HepG2 (cell line): ENCODE measurements around the gene JTB. TPM values are rescaled to one million over a fixed set of nuclear protein-coding genes. Genes with fewer than 3 reads are reported as not detected.

Experiments used
- ATAC-seq: fragments of 200-7000 bp; cut with Tn5 transposase; 3 replicates; pipeline ENCODE4 v1.9.1; 2020; ENCODE audit warnings: mild to moderate bottlenecking, moderate library complexity
- BruUV-seq: library from RNA; stranded (reverse); fragments of 400-500 nt; replicated peaks from 2 replicates; lab custom pipeline; 2021; lab: Mats Ljungman, UMichigan
- CTCF ChIA-PET: fragments of 300-600 bp; formaldehyde crosslinking; extraction: SDS; loops from one replicate; lab custom pipeline; 2021; ENCODE audit warnings: low total read pairs, inconsistent platforms, low intra/inter-chr PET ratio; lab: Yijun Ruan, JAX
- POLR2A ChIA-PET: fragments of 350-600 bp; sonication (Branson Sonifier 250); formaldehyde crosslinking; loops from one replicate; lab custom pipeline; 2020; ENCODE audit warnings: antibody characterized with exemption, inconsistent platforms; lab: Yijun Ruan, JAX
- DNase-seq: peaks from one replicate; pipeline ENCODE4 v3.0.0-alpha.2; 2015; ENCODE audit warnings: low spot score
- FAIRE-seq: peaks from 3 replicates; lab custom pipeline; 2011; peaks lifted over from hg19 to GRCh38; lab: Jason Lieb, UNC
- H2AFZ ChIP-seq: one replicate; pipeline ENCODE4 v1.6.1; 2011; ENCODE audit warnings: low read length, inconsistent platforms
- H3K27ac ChIP-seq: fragments of 300-600 bp; 3 replicates; pipeline ENCODE4 v1.8.0; 2011; ENCODE audit warnings: mixed run types, mild to moderate bottlenecking, mixed read lengths, low read length, inconsistent platforms; ENCODE audit not compliant: insufficient read depth; ENCODE audit errors: extremely low read length
- H3K27me3 ChIP-seq, 2 experiments: fragments of 200-600 bp in 1 of 2; 2 replicates in 1 of 2; 3 replicates in 1 of 2; pipeline versions ENCODE4 v1.6.0 to v1.8.0; 2011; ENCODE audit warnings: low read length in 2 of 2, mild to moderate bottlenecking in 2 of 2, moderate library complexity in 2 of 2, inconsistent platforms in 1 of 2; ENCODE audit not compliant: insufficient read depth in 2 of 2, control insufficient read depth in 1 of 2
- H3K36me3 ChIP-seq, 2 experiments: fragments of 200-600 bp in 1 of 2; replicated peaks in 1 of 2; 2 replicates in 1 of 2; 3 replicates in 1 of 2; pipeline versions ENCODE4 v1.5.1 to v1.8.0; 2011; ENCODE audit warnings: low read length in 2 of 2, inconsistent platforms in 1 of 2; ENCODE audit not compliant: insufficient read depth in 2 of 2, control insufficient read depth in 1 of 2
- H3K4me1 ChIP-seq: 2 replicates; pipeline ENCODE4 v1.5.1; 2012; ENCODE audit warnings: low read length, inconsistent platforms; ENCODE audit not compliant: insufficient read depth
- H3K4me2 ChIP-seq: 2 replicates; pipeline ENCODE4 v1.6.0; 2011; ENCODE audit warnings: low read depth, low read length, inconsistent platforms
- H3K4me3 ChIP-seq, 3 experiments: fragments of 200-600 bp in 1 of 3; sonication (generic), shearing (Covaris generic) in 1 of 3; replicated peaks in 1 of 3; 2 replicates each; pipeline ENCODE4 v1.5.1; 2011 to 2016; ENCODE audit warnings: low read length in 3 of 3, inconsistent platforms in 2 of 3, low read depth in 2 of 3, mild to moderate bottlenecking in 2 of 3, control low read depth in 1 of 3, mixed read lengths in 1 of 3; ENCODE audit not compliant: insufficient read depth in 1 of 3
- H3K79me2 ChIP-seq: one replicate; pipeline ENCODE4 v1.6.1; 2011; ENCODE audit warnings: low read length, inconsistent platforms; ENCODE audit not compliant: insufficient read depth
- H3K9ac ChIP-seq: 2 replicates; pipeline ENCODE4 v1.6.0; 2011; ENCODE audit warnings: mild to moderate bottlenecking, low read depth, low read length, inconsistent platforms; ENCODE audit not compliant: insufficient read depth
- H3K9me3 ChIP-seq: 2 replicates; pipeline ENCODE4 v1.5.1; 2012; ENCODE audit warnings: mild to moderate bottlenecking, low read length
- H4K20me1 ChIP-seq: 2 replicates; pipeline ENCODE4 v1.6.0; 2011; ENCODE audit warnings: inconsistent platforms, mild to moderate bottlenecking, low read length, moderate library complexity; ENCODE audit not compliant: insufficient read depth
- KAT8 ChIP-seq: IDR thresholded peaks from 2 replicates; pipeline ENCODE4 v1.6.1; 2016; ENCODE audit warnings: missing genetic modification reagents, missing compliant biosample characterization
- SUZ12 ChIP-seq: fragments of 150-350 bp; IDR thresholded peaks from 2 replicates; pipeline ENCODE4 v1.6.1; 2014; ENCODE audit warnings: low read depth, low read length
- ZMYM2 ChIP-seq: sonication (generic); formaldehyde crosslinking; IDR thresholded peaks from 2 replicates; pipeline ENCODE4 v1.8.0; 2022; ENCODE audit warnings: mild to moderate bottlenecking, missing genetic modification reagents
- ZNF180 ChIP-seq: sonication (generic); formaldehyde crosslinking; IDR thresholded peaks from 2 replicates; pipeline ENCODE4 v1.4.0; 2020; ENCODE audit warnings: low read depth, missing genetic modification reagents, borderline replicate concordance
- ZNF704 ChIP-seq: sonication (generic); formaldehyde crosslinking; IDR thresholded peaks from 2 replicates; pipeline ENCODE4 v1.8.1; 2023; ENCODE audit warnings: mild to moderate bottlenecking, inconsistent platforms, moderate library complexity, missing genetic modification reagents, borderline replicate concordance
- WGBS: methylation state at CpG from one replicate; pipeline ENCODE4 v1.1.6; 2017; ENCODE audit warnings: low lambda C conversion rate; 5-methylcytosine and 5-hydroxymethylcytosine counted together
- in situ Hi-C: cut with HindIII; loops from 2 replicates; pipeline ENCODE4 v1.10.0; 2017; ENCODE audit warnings: low pct_unique_long_range_greater_than_20kb; ENCODE audit not compliant: extremely low pct_ligation_motif_present
- intact Hi-C: fragments of 100-400 bp; cut with micrococcal nuclease; formaldehyde crosslinking; loops from one replicate; pipeline ENCODE4 v1.10.0; 2022; ENCODE audit not compliant: unreplicated experiment
- polyA plus RNA-seq, 8 experiments: library from polyadenylated mRNA; depleted of rRNA in 3 of 8; stranded (reverse) in 7 of 8; unstranded in 1 of 8; fragments of >200 nt; fragmentation: Illumina TruSeq in 4 of 8; extraction: Trizol in 4 of 8; gene quantifications; 2 replicates each; pipeline versions ENCODE4 v1.2.1 to v1.2.3, GENCODE V29; 2011 to 2016; ENCODE audit warnings: low read depth in 4 of 8, missing spikeins in 1 of 8, mixed read lengths in 1 of 8; ENCODE audit not compliant: insufficient read depth in 1 of 8
- total RNA-seq, 5 experiments: library from RNA; depleted of rRNA; stranded (reverse); fragments of >200 nt; fragmentation: Illumina TruSeq; extraction: Trizol; gene quantifications; 2 replicates each; pipeline ENCODE4 v1.2.3, GENCODE V29; 2016; ENCODE audit warnings: low read depth in 1 of 5

The JTB gene
- total and polyA plus RNA-seq, 2 of the 13 experiments (the other 11 are each of a cell fraction or from before 2014, with no cell fraction given) = 96.7 to 99.2 TPM

GRCh38 chr1:153987621-153988020 lies 10.1 kb upstream of the JTB start:
- FAIRE-seq (no peak), ATAC-seq (no peak), DNase-seq (no peak)
- Histone ChIP-seq H2AFZ (peak overlapping the region; percentile 54), H3K36me3 (peaks cover 2 to 8% of the 10 kb centered on the region in 2 experiments; a peak in 4 of 5 replicates), H3K4me2 (peak overlapping the region; percentile 97), H4K20me1 (peaks cover 5% of the 10 kb centered on the region), H3K9ac (peak overlapping the region; percentile 51), H3K79me2 (peaks cover 23% of the 10 kb centered on the region), H3K27me3 (no peaks in the 10 kb centered on the region; a peak in 1 of 5 replicates), H3K4me3 (peak overlapping the region in 2 of 3 experiments; percentile 47 to 79; a peak in 5 of 6 replicates), H3K27ac (peak overlapping the region; percentile 82), H3K4me1 (peaks cover 32% of the 10 kb centered on the region), H3K9me3 (no peaks in the 10 kb centered on the region)
- no TSS peak for BruUV-seq
- intact Hi-C loops (loop anchor here (5.0 kb wide), 1 partner anchor 310 kb away; the partner anchor contains the start of gene NPR1), in situ Hi-C loops (loop anchor here (5.0 to 10.0 kb wide), 2 partner anchors 190 to 303 kb away; no protein-coding TSS in a partner anchor)
- WGBS = 60% methylated on average over 8 of the region's 8 CpGs
- POLR2A ChIA-PET = interaction anchor here (0.7 to 7.5 kb wide), 12 partner anchors 10 to 219 kb away, joined by 3 to 92 read pairs (median 6); partner anchors contain the start of genes CREB3L4, GATAD2B, JTB and SLC27A3
- CTCF ChIA-PET = interaction anchor here (1.8 to 2.9 kb wide), 2 partner anchors 166 to 190 kb away, joined by 21 to 35 read pairs; no protein-coding TSS in a partner anchor
- no peak for TF ChIP-seq ZNF180
- TF ChIP-seq ZMYM2 = 0 out of 2 replicates have a peak, but pooled peaks have one; percentile 13
- TF ChIP-seq KAT8 = no peak
- no peak for TF ChIP-seq SUZ12
- no peak for TF ChIP-seq ZNF704 (CRISPR knock-in tag)
